Activated CD4-positive, alpha-beta T cell treated with anti-CD3 and anti-CD28 coated beads for 36 hours (primary cell): Measurements from ENCODE around the gene CCDC57. TPM values are rescaled to one million over a fixed set of nuclear protein-coding genes. Genes with fewer than 3 reads are reported as not detected.
A peak's percentile ranks its signal among the peaks of the same experiment; 100 is the strongest.
"Not testable (repeated sequence)": the region's sequence is repeated elsewhere in the genome, so short reads cannot be mapped to it uniquely, and the experiment has no call there.

Experiments used
- ATAC-seq: fragments of 200-7000 bp; cut with Tn5 transposase; one replicate; pipeline ENCODE4 v1.10.0; 2021; ENCODE audit warnings: mild to moderate bottlenecking, moderate library complexity
- CTCF ChIA-PET: fragments of 350-600 bp; sonication (Branson Sonifier 250); formaldehyde crosslinking; loops from one replicate; lab custom pipeline; 2021; ENCODE audit warnings: antibody characterized with exemption; lab: Charles Lee
- POLR2A ChIA-PET: fragments of 350-600 bp; sonication (Branson Sonifier 250); formaldehyde crosslinking; loops from one replicate; lab custom pipeline; 2021; ENCODE audit warnings: antibody characterized with exemption, inconsistent platforms; lab: Charles Lee
- DNase-seq: peaks from one replicate; pipeline ENCODE4 v3.0.0-alpha.2; 2020
- H3K27ac Mint-ChIP-seq: one replicate; pipeline ENCODE4 v1.8.0; 2021; ENCODE audit warnings: mixed read lengths
- H3K27me3 Mint-ChIP-seq: one replicate; pipeline ENCODE4 v1.8.0; 2021; ENCODE audit warnings: mixed read lengths
- H3K36me3 Mint-ChIP-seq: one replicate; pipeline ENCODE4 v1.8.0; 2021; ENCODE audit warnings: low read depth, mixed read lengths
- H3K4me1 Mint-ChIP-seq: one replicate; pipeline ENCODE4 v1.8.0; 2021; ENCODE audit warnings: mixed read lengths
- H3K4me3 Mint-ChIP-seq: one replicate; pipeline ENCODE4 v1.8.0; 2021; ENCODE audit warnings: mild to moderate bottlenecking, moderate library complexity, mixed read lengths
- H3K9me3 Mint-ChIP-seq: one replicate; pipeline ENCODE4 v1.8.0; 2021; ENCODE audit warnings: low read depth, mixed read lengths
- intact Hi-C, 2 experiments: fragments of 100-400 bp; cut with DNase I in 1 of 2; cut with micrococcal nuclease in 1 of 2; formaldehyde crosslinking; loops; one replicate each; pipeline versions ENCODE4 v1.14.2 to v1.15.1; 2022 to 2024; cut with DNase I, micrococcal nuclease
- total RNA-seq, 2 experiments: library from RNA; stranded (reverse); gene quantifications; one replicate each; pipeline ENCODE4 v1.2.3, GENCODE V29; 2021

The CCDC57 gene
- total RNA-seq, 2 experiments from 2014 or later: 41.6 to 43.8 TPM

- H3K9me3 Mint-ChIP-seq: no peaks in the 10 kb centered on the region
- POLR2A ChIA-PET: no interaction called here
- no peak for ATAC-seq
- H3K27me3 Mint-ChIP-seq: no peaks in the 10 kb centered on the region
- no peaks in the 10 kb centered on the region for H3K4me1 Mint-ChIP-seq
- intact Hi-C loops: no loop called here
- no peak overlapping the region for H3K27ac Mint-ChIP-seq
- peaks cover 6% of the 10 kb centered on the region for H3K36me3 Mint-ChIP-seq
- H3K4me3 Mint-ChIP-seq: no peak overlapping the region
- CTCF ChIA-PET: interaction anchor here (0.6 to 2.0 kb wide), 2 partner anchors 8 to 108 kb away, joined by 3 to 10 read pairs; partner anchors contain the start of gene DCXR
- no peak for DNase-seq
Observed at GRCh38 chr17:82145550-82146155, 67.0 kb downstream of the CCDC57 start.

GRCh38 chr17:82143333-82143732 lies 69.3 kb downstream of the CCDC57 start:
- Mint-ChIP-seq H3K27ac (peak overlapping the region; percentile 10), H3K4me3 (no peak overlapping the region), H3K9me3 (no peaks in the 10 kb centered on the region), H3K4me1 (no peaks in the 10 kb centered on the region), H3K27me3 (no peaks in the 10 kb centered on the region), H3K36me3 (peaks cover 6% of the 10 kb centered on the region)
- no peak for ATAC-seq
- POLR2A ChIA-PET: no interaction called here
- DNase-seq: no peak
- CTCF ChIA-PET: interaction anchor here (1.5 to 2.0 kb wide), 2 partner anchors 11 to 113 kb away, joined by 5 to 10 read pairs; no protein-coding TSS in a partner anchor
- intact Hi-C loops: no loop called here

GRCh38 chr17:82139961-82140360 lies 72.7 kb downstream of the CCDC57 start:
- CTCF ChIA-PET, H3K9me3 Mint-ChIP-seq, H3K27ac Mint-ChIP-seq, H3K36me3 Mint-ChIP-seq, H3K4me3 Mint-ChIP-seq, DNase-seq, H3K27me3 Mint-ChIP-seq, ATAC-seq, H3K4me1 Mint-ChIP-seq, intact Hi-C loops: not testable (repeated sequence)
- POLR2A ChIA-PET: interaction anchor here (0.6 kb wide), 1 partner anchor 694 kb away, joined by 4 read pairs; no protein-coding TSS in a partner anchor

GRCh38 chr17:82138511-82138992 lies 74.1 kb downstream of the CCDC57 start:
- intact Hi-C loops: no loop called here
- no peak overlapping the region for H3K4me3 Mint-ChIP-seq
- H3K9me3 Mint-ChIP-seq: no peaks in the 10 kb centered on the region
- DNase-seq (no peak), ATAC-seq (no peak)
- no peak overlapping the region for H3K27ac Mint-ChIP-seq
- H3K4me1 Mint-ChIP-seq: no peaks in the 10 kb centered on the region
- H3K27me3 Mint-ChIP-seq: no peaks in the 10 kb centered on the region
- no peaks in the 10 kb centered on the region for H3K36me3 Mint-ChIP-seq
- ChIA-PET POLR2A (no interaction called here), CTCF (interaction anchor here (0.5 to 0.6 kb wide), 2 partner anchors 98 to 697 kb away, joined by 3 to 4 read pairs; no protein-coding TSS in a partner anchor)

GRCh38 chr17:82134101-82134500 lies 78.5 kb downstream of the CCDC57 start:
- Mint-ChIP-seq H3K4me1 (peaks cover 2% of the 10 kb centered on the region), H3K9me3 (no peaks in the 10 kb centered on the region), H3K4me3 (no peak overlapping the region), H3K27me3 (no peaks in the 10 kb centered on the region), H3K27ac (peak overlapping the region; percentile 20), H3K36me3 (no peaks in the 10 kb centered on the region)
- POLR2A ChIA-PET: no interaction called here
- ATAC-seq (no peak), DNase-seq (no peak)
- CTCF ChIA-PET: no interaction called here
- intact Hi-C loops: no loop called here

GRCh38 chr17:82133166-82133953 lies 79.3 kb downstream of the CCDC57 start:
- H3K4me1 Mint-ChIP-seq, H3K36me3 Mint-ChIP-seq, H3K27ac Mint-ChIP-seq, ATAC-seq, H3K9me3 Mint-ChIP-seq, H3K27me3 Mint-ChIP-seq, POLR2A ChIA-PET, DNase-seq, intact Hi-C loops, H3K4me3 Mint-ChIP-seq, CTCF ChIA-PET: not testable (repeated sequence)

- H3K27me3 Mint-ChIP-seq: no peaks in the 10 kb centered on the region
- H3K9me3 Mint-ChIP-seq: no peaks in the 10 kb centered on the region
- no peak overlapping the region for H3K4me3 Mint-ChIP-seq
- no peak for DNase-seq
- peaks cover 13% of the 10 kb centered on the region for H3K36me3 Mint-ChIP-seq
- H3K4me1 Mint-ChIP-seq: peaks cover 44% of the 10 kb centered on the region
- ATAC-seq: no peak
- ChIA-PET POLR2A (no interaction called here), CTCF (no interaction called here)
- intact Hi-C loops: loop anchor here in 1 of 2 experiments (10.0 kb wide), 1 partner anchor 166 kb away; no protein-coding TSS in a partner anchor
- no peak overlapping the region for H3K27ac Mint-ChIP-seq
Observed at GRCh38 chr17:82129095-82129494, 83.5 kb downstream of the CCDC57 start.

GRCh38 chr17:82128287-82128686 lies 84.4 kb downstream of the CCDC57 start:
- H3K4me3 Mint-ChIP-seq: no peak overlapping the region
- no peaks in the 10 kb centered on the region for H3K27me3 Mint-ChIP-seq
- intact Hi-C loops: loop anchor here in 1 of 2 experiments (10.0 kb wide), 1 partner anchor 167 kb away; no protein-coding TSS in a partner anchor
- H3K9me3 Mint-ChIP-seq: no peaks in the 10 kb centered on the region
- CTCF ChIA-PET: interaction anchor here (0.7 kb wide), 1 partner anchor 168 kb away, joined by 4 read pairs; no protein-coding TSS in a partner anchor
- POLR2A ChIA-PET: interaction anchor here (0.6 kb wide), 1 partner anchor 8 kb away, joined by 12 read pairs; no protein-coding TSS in a partner anchor
- DNase-seq (no peak), ATAC-seq (no peak)
- peaks cover 50% of the 10 kb centered on the region for H3K4me1 Mint-ChIP-seq
- peaks cover 17% of the 10 kb centered on the region for H3K36me3 Mint-ChIP-seq
- no peak overlapping the region for H3K27ac Mint-ChIP-seq

- ChIA-PET CTCF (interaction anchor here (0.7 to 1.4 kb wide), 2 partner anchors 97 to 168 kb away, joined by 4 to 6 read pairs; no protein-coding TSS in a partner anchor), POLR2A (interaction anchor here (0.6 kb wide), 1 partner anchor 9 kb away, joined by 12 read pairs; no protein-coding TSS in a partner anchor)
- H3K4me1 Mint-ChIP-seq: peaks cover 53% of the 10 kb centered on the region
- H3K27me3 Mint-ChIP-seq: no peaks in the 10 kb centered on the region
- peak overlapping the region; percentile 98 for H3K27ac Mint-ChIP-seq
- H3K36me3 Mint-ChIP-seq: peaks cover 19% of the 10 kb centered on the region
- intact Hi-C loops: loop anchor here in 1 of 2 experiments (10.0 kb wide), 1 partner anchor 167 kb away; no protein-coding TSS in a partner anchor
- no peaks in the 10 kb centered on the region for H3K9me3 Mint-ChIP-seq
- no peak overlapping the region for H3K4me3 Mint-ChIP-seq
- no peak for ATAC-seq
- peak; percentile 26 for DNase-seq
Observed at GRCh38 chr17:82127704-82128103, 84.9 kb downstream of the CCDC57 start.

GRCh38 chr17:82127315-82127595 lies 85.4 kb downstream of the CCDC57 start:
- ATAC-seq (peak; percentile 24), DNase-seq (no peak)
- Mint-ChIP-seq H3K4me1 (peaks cover 56% of the 10 kb centered on the region), H3K36me3 (peaks cover 20% of the 10 kb centered on the region), H3K9me3 (no peaks in the 10 kb centered on the region), H3K4me3 (no peak overlapping the region), H3K27me3 (no peaks in the 10 kb centered on the region), H3K27ac (peak overlapping the region; percentile 98)
- CTCF ChIA-PET: interaction anchor here (0.6 to 1.4 kb wide), 5 partner anchors 9 to 388 kb away, joined by 3 to 6 read pairs (median 3); no protein-coding TSS in a partner anchor
- POLR2A ChIA-PET: no interaction called here
- intact Hi-C loops: loop anchor here in 1 of 2 experiments (10.0 kb wide), 1 partner anchor 168 kb away; no protein-coding TSS in a partner anchor
